Hepatocyte (in vitro differentiated cells): ENCODE measurements around the gene TRIM21. TPM values are rescaled to one million over a fixed set of nuclear protein-coding genes. Genes with fewer than 3 reads are reported as not detected.
"Not testable (repeated sequence)": the region's sequence is repeated elsewhere in the genome, so short reads cannot be mapped to it uniquely, and the experiment has no call there.

ENCODE experiments used
- DNase-seq: peaks from one replicate; pipeline ENCODE4 v3.0.0-alpha.2; 2016; ENCODE audit warnings: low spot score
- H2AFZ ChIP-seq: fragments of 200-600 bp; sonication (generic); 2 replicates; pipeline ENCODE4 v1.6.0; 2016; ENCODE audit warnings: antibody characterized with exemption, mild to moderate bottlenecking
- H3K27ac ChIP-seq: fragments of 200-600 bp; sonication (generic); 2 replicates; pipeline ENCODE4 v1.5.1; 2016; ENCODE audit warnings: mild to moderate bottlenecking
- H3K27me3 ChIP-seq: fragments of 200-600 bp; sonication (generic); 2 replicates; pipeline ENCODE4 v1.6.1; 2016
- H3K36me3 ChIP-seq: fragments of 200-600 bp; sonication (generic); replicated peaks from 2 replicates; pipeline ENCODE4 v1.5.1; 2016; ENCODE audit warnings: low read depth; ENCODE audit not compliant: insufficient read depth
- H3K4me1 ChIP-seq: fragments of 200-600 bp; sonication (generic); 2 replicates; pipeline ENCODE4 v1.5.1; 2016; ENCODE audit warnings: mild to moderate bottlenecking, moderate library complexity; ENCODE audit not compliant: insufficient read depth
- H3K4me2 ChIP-seq: fragments of 200-600 bp; sonication (generic); 2 replicates; pipeline ENCODE4 v1.6.0; 2016
- H3K4me3 ChIP-seq: fragments of 200-600 bp; sonication (generic); 2 replicates; pipeline ENCODE4 v1.5.1; 2016; ENCODE audit warnings: mild to moderate bottlenecking
- H3K79me2 ChIP-seq: fragments of 200-600 bp; sonication (generic); 2 replicates; pipeline ENCODE4 v1.6.0; 2017; ENCODE audit warnings: mild to moderate bottlenecking
- H3K9me2 ChIP-seq: fragments of 200-600 bp; sonication (generic); replicated peaks from 2 replicates; pipeline ENCODE4 v1.6.0; 2017; ENCODE audit warnings: mild to moderate bottlenecking; ENCODE audit not compliant: insufficient read depth
- H3K9me3 ChIP-seq: fragments of 200-600 bp; sonication (generic); 2 replicates; pipeline ENCODE4 v1.5.1; 2016; ENCODE audit warnings: low read depth, mild to moderate bottlenecking
- H4K20me1 ChIP-seq: fragments of 200-600 bp; sonication (generic); 2 replicates; pipeline ENCODE4 v1.6.0; 2016; ENCODE audit warnings: mild to moderate bottlenecking; ENCODE audit not compliant: insufficient read depth, poor library complexity, severe bottlenecking
- EZH2 ChIP-seq: fragments of 200-600 bp; sonication (generic); IDR thresholded peaks from 2 replicates; pipeline ENCODE4 v1.6.1; 2016; ENCODE audit warnings: antibody characterized with exemption, mild to moderate bottlenecking, borderline replicate concordance
- EZH2phosphoT487 ChIP-seq: fragments of 200-600 bp; sonication (generic); IDR thresholded peaks from one replicate; pipeline ENCODE4 v1.6.1; 2018; ENCODE audit warnings: antibody characterized with exemption, mild to moderate bottlenecking, low read depth, moderate library complexity; ENCODE audit not compliant: unreplicated experiment, severe bottlenecking
- WGBS: methylation state at CpG from one replicate; pipeline ENCODE4 v1.1.6; 2016; ENCODE audit warnings: low lambda C conversion rate; ENCODE audit errors: missing lambda C conversion rate; 5-methylcytosine and 5-hydroxymethylcytosine counted together
- polyA plus RNA-seq: library from polyadenylated mRNA; unstranded; fragments of >200 nt; fragmentation: Nextera tagmentation; extraction: Ambion mirVana; gene quantifications from 2 replicates; pipeline ENCODE4 v1.2.1, GENCODE V29; 2016
- total RNA-seq: library from RNA; depleted of rRNA; stranded (reverse); fragments of >200 nt; gene quantifications from 2 replicates; pipeline ENCODE4 v1.2.3, GENCODE V29; 2014
- TF ChIP-seq, protein P1 (sequence below): fragments of 200-600 bp; sonication (generic); IDR thresholded peaks from 2 replicates; pipeline ENCODE4 v1.5.1; 2016; ENCODE audit warnings: antibody characterized with exemption, mild to moderate bottlenecking; ENCODE audit not compliant: poor library complexity

Gene TRIM21
- total and polyA plus RNA-seq, 2 experiments from 2014 or later: 15.7 to 22.5 TPM

GRCh38 chr11:4430051-4430450, 36.5 kb upstream of the TRIM21 start:
- H3K9me3 ChIP-seq: no peaks in the 10 kb centered on the region
- H3K4me2 ChIP-seq: peak overlapping the region; percentile 25
- peak; percentile 70 for DNase-seq
- TF ChIP-seq, protein P1, sequence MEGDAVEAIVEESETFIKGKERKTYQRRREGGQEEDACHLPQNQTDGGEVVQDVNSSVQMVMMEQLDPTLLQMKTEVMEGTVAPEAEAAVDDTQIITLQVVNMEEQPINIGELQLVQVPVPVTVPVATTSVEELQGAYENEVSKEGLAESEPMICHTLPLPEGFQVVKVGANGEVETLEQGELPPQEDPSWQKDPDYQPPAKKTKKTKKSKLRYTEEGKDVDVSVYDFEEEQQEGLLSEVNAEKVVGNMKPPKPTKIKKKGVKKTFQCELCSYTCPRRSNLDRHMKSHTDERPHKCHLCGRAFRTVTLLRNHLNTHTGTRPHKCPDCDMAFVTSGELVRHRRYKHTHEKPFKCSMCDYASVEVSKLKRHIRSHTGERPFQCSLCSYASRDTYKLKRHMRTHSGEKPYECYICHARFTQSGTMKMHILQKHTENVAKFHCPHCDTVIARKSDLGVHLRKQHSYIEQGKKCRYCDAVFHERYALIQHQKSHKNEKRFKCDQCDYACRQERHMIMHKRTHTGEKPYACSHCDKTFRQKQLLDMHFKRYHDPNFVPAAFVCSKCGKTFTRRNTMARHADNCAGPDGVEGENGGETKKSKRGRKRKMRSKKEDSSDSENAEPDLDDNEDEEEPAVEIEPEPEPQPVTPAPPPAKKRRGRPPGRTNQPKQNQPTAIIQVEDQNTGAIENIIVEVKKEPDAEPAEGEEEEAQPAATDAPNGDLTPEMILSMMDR: no peak
- peak overlapping the region; percentile 93 for H3K27ac ChIP-seq
- no peaks in the 10 kb centered on the region for H3K9me2 ChIP-seq
- WGBS: 71% methylated on average over 4 of the region's 4 CpGs
- H3K4me1 ChIP-seq: peaks cover 12% of the 10 kb centered on the region
- no peak overlapping the region for H2AFZ ChIP-seq
- H3K79me2 ChIP-seq: no peaks in the 10 kb centered on the region
- H3K4me3 ChIP-seq: no peak overlapping the region
- H3K27me3 ChIP-seq: no peaks in the 10 kb centered on the region
- H4K20me1 ChIP-seq: no peaks in the 10 kb centered on the region
- H3K36me3 ChIP-seq: no peaks in the 10 kb centered on the region

DNA sequence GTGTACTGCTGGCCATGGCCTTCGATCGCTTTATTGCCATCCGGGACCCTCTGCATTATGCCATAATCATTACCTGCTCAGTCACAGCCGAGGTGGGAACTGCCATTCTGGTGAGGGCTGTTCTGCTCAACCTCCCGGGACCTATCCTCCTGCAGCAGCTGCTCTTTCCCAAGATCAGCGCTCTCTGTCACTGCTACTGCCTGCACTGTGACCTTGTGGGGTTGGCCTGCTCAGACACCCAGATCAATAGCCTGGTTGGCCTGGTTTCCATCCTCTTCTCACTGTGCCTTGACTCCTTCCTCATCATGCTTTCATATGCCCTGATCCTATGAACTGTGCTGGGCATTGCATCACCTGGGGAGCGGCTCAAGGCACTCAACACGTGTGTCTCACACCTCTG, 24.9 kb upstream of the TRIM21 start:
- no peaks in the 10 kb centered on the region for H3K9me3 ChIP-seq
- no peak overlapping the region for H2AFZ ChIP-seq
- H4K20me1 ChIP-seq: no peaks in the 10 kb centered on the region
- no peak for DNase-seq
- no peaks in the 10 kb centered on the region for H3K79me2 ChIP-seq
- no peaks in the 10 kb centered on the region for H3K4me1 ChIP-seq
- H3K4me3 ChIP-seq: no peak overlapping the region
- no peak overlapping the region for H3K4me2 ChIP-seq
- no peak overlapping the region for H3K27ac ChIP-seq
- TF ChIP-seq, protein P1: no peak
- TF ChIP-seq EZH2: no peak
- TF ChIP-seq EZH2phosphoT487: no peak
- H3K9me2 ChIP-seq: no peaks in the 10 kb centered on the region
- H3K27me3 ChIP-seq: no peaks in the 10 kb centered on the region
- H3K36me3 ChIP-seq: no peaks in the 10 kb centered on the region
- WGBS: 74% methylated on average over 8 of the region's 8 CpGs

GRCh38 chr11:4416816-4417215, 23.3 kb upstream of the TRIM21 start:
- DNase-seq: no peak
- no peaks in the 10 kb centered on the region for H3K27me3 ChIP-seq
- no peaks in the 10 kb centered on the region for H3K4me1 ChIP-seq
- no peak for TF ChIP-seq EZH2
- H3K4me2 ChIP-seq: no peak overlapping the region
- no peak overlapping the region for H3K4me3 ChIP-seq
- no peaks in the 10 kb centered on the region for H3K36me3 ChIP-seq
- no peaks in the 10 kb centered on the region for H3K9me2 ChIP-seq
- H3K9me3 ChIP-seq: no peaks in the 10 kb centered on the region
- no peak overlapping the region for H3K27ac ChIP-seq
- H2AFZ ChIP-seq: no peak overlapping the region
- 79% methylated on average over 1 of the region's 1 CpG for WGBS
- no peaks in the 10 kb centered on the region for H4K20me1 ChIP-seq
- H3K79me2 ChIP-seq: no peaks in the 10 kb centered on the region

DNA sequence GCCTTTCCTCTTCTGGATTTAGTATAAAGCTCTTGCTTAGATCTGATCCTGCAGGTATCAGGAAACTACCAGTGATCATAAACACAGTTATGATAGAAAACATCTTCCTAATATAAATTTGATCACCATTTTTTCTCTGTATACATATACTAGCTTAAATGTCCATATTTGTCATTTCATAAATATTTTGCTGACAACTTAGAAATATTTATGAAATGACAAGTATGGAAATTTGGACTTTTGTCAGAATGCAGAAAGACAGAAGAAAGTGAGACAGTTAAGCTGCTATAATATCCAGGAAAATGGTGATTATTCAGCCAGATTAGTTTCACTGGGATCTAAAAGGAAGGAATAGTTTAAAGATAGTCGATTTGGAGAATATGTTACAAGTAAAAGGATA, 22.8 kb upstream of the TRIM21 start:
- no peak overlapping the region for H3K27ac ChIP-seq
- no peaks in the 10 kb centered on the region for H3K9me3 ChIP-seq
- no peak overlapping the region for H2AFZ ChIP-seq
- no peak for DNase-seq
- no peak overlapping the region for H3K4me3 ChIP-seq
- H3K9me2 ChIP-seq: no peaks in the 10 kb centered on the region
- H3K27me3 ChIP-seq: no peaks in the 10 kb centered on the region
- H3K4me2 ChIP-seq: no peak overlapping the region
- no peaks in the 10 kb centered on the region for H3K4me1 ChIP-seq
- H3K36me3 ChIP-seq: no peaks in the 10 kb centered on the region
- no peaks in the 10 kb centered on the region for H3K79me2 ChIP-seq
- WGBS: 67% methylated on average over 1 of the region's 1 CpG
- TF ChIP-seq EZH2 (no peak), EZH2phosphoT487 (no peak)
- TF ChIP-seq, protein P1: no peak
- H4K20me1 ChIP-seq: no peaks in the 10 kb centered on the region

DNA sequence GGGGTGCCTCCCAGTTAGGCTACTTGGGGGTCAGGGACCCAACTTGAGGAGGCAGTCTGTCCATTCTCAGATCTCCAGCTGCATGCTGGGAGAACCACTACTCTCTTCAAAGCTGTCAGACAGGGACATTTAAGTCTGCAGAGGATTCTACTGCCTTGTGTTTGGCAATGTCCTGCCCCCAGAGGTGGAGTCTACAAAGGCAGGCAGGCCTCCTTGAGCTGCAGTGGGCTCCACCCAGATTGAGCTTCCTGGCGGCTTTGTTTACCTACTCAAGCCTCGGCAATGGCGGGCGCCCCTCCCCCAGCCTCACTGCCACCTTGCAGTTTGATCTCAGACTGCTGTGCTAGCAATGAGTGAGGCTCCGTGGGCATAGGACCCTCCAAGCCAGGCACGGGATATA, 12.7 kb upstream of the TRIM21 start:
- not testable (repeated sequence) for H3K9me2 ChIP-seq, H3K9me3 ChIP-seq, H3K4me1 ChIP-seq, H4K20me1 ChIP-seq, H2AFZ ChIP-seq, H3K36me3 ChIP-seq, H3K4me2 ChIP-seq, H3K27ac ChIP-seq, DNase-seq, H3K27me3 ChIP-seq, H3K4me3 ChIP-seq, H3K79me2 ChIP-seq
- WGBS: 89% methylated on average over 6 of the region's 6 CpGs
